GM21515 (cell line): Measurements from ENCODE around the gene SOAT1.
"Not testable (repeated sequence)": the region's sequence is repeated elsewhere in the genome, so short reads cannot be mapped to it uniquely, and the experiment has no call there.

Experiments used
- ATAC-seq: cut with Tn5 transposase; IDR thresholded peaks from one replicate; pipeline ENCODE4 v1.9.1; 2021; ENCODE audit not compliant: unreplicated experiment

The SOAT1 gene

DNA sequence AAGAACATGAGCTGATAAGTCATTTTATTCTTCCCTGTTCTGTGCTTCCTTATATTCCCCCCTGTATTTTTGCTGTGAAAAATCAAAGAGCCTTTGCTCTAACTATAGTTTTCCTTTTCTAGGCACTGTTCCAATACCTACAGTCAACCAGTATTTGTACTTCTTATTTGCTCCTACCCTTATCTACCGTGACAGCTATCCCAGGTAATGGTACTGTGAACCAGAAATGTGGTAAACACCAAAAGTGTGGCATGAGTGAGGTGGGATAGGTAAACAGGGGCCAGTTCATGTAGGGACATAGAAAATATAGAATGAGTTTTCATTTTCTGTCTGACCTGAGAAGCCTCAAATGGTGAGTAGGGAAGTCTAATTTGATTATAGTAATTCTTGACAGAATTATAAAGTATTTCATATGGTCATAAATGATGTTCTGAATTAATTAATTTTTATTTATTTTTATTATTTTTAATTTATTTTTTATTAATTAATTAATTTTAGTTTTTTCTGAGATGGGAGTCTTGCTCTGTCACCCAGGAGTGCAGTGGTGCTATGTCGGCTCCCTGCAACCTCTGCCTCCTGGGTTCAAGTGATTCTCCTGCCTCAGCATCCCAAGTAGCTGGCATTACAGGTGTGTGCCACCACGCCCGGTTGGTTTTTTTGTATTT is 49.3 kb downstream of the SOAT1 start:
- no peak for ATAC-seq

DNA sequence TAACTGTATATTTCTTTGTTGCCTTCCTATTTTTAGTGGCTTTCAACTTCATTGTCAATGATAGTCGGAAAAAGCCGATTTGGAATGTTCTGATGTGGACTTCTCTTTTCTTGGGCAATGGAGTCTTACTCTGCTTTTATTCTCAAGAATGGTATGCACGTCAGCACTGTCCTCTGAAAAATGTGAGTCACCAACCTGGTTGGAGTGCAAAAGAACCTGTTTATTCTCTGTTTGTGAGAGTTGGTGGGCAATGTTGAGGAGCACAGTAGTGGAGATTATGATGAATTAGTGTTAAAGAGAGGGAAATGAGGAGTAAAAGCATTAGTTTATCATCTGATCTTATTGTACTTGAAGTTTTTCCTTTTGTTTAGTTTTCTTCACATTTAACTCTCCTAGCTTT is 57.7 kb downstream of the SOAT1 start:
- ATAC-seq: no peak

DNA sequence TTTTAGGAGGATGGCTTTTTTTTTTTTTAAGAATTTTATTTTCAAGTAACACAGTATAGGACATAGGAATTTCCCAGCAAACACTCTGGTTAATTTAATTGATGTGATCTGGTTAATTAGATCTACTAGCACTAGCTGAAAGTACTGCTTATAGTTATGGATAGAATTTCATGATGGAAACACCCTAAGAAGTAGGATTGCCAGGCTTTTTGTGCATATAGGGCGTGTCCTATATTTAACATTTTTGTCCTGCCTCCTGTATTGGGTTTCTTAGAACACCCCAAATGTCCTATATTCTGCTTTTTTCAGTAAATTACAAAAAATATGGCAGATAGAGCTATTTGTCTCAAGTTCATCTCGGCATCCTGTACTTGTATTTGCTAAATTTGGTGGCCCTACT is 58.6 kb downstream of the SOAT1 start:
- ATAC-seq: no peak

DNA sequence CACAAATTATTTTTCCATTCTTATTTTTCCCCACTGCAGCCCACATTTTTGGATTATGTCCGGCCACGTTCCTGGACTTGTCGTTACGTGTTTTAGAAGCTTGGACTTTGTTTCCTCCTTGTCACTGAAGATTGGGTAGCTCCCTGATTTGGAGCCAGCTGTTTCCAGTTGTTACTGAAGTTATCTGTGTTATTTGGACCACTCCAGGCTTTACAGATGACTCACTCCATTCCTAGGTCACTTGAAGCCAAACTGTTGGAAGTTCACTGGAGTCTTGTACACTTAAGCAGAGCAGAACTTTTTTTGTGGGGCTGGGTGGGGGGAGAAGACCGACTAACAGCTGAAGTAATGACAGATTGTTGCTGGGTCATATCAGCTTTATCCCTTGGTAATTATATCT is 59.9 kb downstream of the SOAT1 start:
- ATAC-seq: no peak

DNA sequence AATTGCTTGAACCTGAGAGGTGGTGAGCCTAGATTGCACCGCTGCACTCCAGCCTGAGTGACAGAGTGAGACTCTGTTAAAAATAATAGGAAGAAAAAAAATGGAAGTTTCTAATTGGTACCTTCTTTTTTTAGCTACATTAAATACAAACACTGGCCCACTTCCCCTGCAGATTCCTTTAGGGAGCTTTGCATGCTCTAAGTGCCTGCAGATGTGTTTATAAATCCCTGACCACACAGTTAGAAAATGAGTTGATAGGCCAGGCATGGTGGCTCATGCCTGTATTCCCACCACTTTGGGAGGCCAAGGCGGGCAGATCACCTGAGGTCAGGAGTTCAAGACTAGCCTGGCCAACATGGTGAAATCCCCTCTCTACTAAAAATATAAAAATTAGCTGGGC is 68.0 kb downstream of the SOAT1 start:
- ATAC-seq: not testable (repeated sequence)

DNA sequence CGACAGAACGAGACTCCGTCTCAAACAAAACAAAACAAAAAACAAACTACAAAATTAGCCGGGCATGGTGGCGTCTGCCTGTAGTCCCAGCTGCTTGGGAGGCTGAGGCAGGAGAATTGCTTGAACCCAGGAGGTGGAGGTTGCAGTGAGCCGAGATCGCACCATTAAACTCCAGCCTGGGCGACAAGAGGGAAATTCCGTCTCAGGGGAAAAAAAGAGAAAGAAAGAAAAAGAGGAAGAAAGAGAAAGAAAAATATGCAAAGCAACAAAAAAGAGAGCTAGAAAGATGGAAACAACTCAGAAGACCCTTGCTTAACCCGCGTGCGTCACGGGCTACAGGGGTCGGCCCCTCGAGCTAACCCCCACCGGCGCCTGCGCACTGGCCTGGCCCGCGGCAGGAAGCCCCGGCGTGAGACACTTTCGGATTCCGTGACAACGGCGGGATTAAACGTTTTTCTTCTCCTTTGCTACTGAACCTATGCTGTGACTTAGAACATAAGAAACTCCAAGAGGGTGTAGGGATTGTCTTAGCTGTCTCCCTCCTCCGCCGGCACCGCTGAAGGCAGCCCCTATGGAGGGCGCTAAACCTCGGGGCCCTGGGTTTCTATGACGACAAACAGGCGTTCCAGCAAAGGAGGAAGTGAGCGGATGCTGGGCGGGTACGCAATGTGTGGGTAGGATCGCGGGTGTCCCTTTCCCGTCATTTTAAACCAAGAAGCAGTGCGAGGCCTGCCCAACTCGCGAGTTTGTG is 71.9 kb downstream of the SOAT1 start, which contains the start of gene AXDND1:
Gene AXDND1 (plus strand): TSS at position 630 of the 751 bp plus-strand sequence. CDS start 539 bp downstream, outside the sequence.
- ATAC-seq: peak; percentile 97

DNA sequence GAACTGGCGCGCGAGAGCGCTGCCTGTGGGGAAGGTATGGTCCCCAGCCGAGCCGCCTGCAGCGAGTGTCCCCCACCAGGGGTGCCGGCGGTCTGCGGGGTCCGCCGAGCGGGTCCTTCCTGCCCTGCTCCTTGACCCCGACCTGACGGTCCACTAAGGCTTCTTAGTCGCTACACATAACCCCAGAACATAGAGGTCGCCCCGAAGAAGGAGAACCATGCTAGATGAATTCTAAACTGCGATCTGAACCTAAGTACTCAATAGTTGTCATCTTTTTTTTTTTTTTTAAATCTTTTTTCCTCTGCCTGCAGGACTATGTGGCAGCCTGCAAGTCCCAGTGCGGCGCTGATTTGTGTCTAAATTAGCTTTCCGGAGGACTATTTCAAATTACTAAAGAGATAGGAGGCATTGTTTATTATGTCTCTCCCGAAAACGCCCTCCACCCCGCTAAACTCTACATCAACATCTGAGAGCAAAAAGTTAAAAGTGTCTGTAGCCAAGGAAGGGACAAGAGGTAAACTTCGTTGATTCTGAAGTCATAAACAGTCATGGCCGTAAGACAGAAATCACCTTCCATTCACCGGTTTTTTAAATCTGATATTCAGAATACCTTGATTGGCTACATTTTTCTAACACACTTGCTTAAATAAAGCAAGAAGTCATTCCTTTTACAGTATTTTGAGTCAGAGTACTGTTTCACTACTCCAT is 72.7 kb downstream of the SOAT1 start:
- ATAC-seq: no peak

DNA sequence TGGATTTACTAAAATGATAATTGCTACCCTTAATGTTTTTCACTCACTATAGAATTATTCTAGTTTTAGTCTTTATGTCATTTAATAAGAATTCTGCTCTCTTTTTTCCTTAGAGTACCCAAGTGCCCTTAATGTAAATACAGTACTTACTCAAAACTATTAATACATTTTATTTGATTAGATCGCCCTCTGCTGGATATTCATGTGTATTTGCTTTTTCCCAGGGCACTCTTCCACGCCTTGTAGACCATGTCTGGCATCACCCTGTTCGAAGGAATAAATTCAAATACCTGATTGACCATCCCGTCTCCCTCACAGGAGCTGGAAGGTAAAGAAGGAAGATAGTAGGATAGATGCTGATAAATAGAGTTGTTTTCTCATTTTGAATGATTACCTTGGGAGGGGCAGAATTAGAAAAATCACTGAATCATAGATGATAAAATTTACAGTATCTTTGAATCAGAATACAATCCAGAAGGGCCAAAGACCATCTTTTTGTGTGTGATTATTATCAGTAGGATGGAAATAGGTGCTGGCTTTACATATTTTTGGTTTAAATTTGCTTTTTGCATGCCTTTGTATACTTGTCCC is 76.2 kb downstream of the SOAT1 start:
- no peak for ATAC-seq

DNA sequence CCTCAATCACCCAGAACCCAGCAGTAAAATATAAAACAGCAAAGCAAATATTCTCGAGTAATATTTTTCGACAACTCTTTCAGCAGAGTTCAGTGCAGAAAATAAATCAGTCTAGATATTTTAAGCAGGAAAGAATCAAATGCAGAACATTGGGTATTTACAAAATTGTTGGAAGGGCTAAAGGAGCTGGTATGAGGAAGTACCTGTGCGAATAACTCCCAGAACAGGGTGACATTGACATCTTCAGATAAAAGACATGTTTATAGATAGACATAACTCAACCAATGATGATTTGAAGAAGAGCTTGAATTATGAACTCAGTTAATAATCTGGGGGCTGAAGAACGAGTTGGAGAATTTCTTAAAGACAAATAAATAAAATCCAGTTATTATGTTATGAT is 78.6 kb downstream of the SOAT1 start:
- ATAC-seq: no peak

DNA sequence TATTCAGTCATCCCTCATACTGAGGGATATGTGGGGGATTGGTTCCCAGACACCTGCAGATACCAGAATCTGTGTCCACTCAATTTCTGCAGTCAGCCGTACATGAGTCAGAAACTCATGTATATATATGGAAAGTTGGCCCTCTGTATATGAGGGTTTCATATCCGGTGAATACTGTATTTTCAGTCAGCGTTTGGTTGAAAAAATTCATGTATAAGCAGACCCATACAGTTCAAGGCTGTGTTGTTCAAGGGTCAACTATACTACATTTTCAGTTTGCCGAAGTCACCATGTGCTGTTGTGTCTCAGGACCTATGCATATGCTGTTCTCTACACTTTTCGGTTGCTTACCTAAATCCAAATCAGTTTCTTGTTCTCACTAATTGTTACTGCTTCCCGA is 82.6 kb downstream of the SOAT1 start:
- no peak for ATAC-seq

DNA sequence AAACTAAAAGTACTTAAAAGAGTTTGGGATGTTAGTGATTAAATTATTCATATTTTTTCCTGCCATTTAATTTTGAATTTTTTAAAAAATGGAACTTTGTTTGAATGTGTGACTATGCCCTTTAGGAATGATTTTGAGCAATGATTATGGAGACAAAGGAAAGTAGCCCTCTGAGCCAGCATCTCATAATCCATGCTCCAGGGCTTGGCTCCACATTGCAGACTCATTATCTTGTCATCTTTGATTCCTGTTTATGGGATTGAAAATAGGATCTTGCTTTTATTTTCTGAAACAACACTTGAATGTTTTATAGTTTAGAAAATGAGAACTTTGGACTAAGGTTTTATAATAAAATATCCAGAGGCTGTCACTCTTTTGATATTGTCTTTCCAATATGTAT is 86.7 kb downstream of the SOAT1 start:
- no peak for ATAC-seq

DNA sequence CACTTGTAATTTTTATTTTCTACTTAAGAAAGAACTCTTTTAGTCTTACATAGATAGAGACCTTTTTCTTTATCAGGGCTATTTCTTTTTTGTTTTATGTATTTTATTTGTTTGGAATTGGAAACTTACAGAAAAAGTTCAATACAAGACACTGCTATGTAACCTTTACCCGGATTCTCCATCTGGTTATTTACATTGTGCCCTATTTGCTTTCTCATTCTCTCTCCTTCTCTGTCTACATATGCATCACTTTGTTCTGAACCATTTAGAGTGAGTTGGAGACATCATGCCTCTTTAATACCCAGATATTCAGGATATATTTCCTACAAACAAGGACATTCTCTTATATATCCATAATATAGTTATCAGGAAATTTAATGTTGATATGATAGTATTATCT is 90.4 kb downstream of the SOAT1 start:
- ATAC-seq: no peak

DNA sequence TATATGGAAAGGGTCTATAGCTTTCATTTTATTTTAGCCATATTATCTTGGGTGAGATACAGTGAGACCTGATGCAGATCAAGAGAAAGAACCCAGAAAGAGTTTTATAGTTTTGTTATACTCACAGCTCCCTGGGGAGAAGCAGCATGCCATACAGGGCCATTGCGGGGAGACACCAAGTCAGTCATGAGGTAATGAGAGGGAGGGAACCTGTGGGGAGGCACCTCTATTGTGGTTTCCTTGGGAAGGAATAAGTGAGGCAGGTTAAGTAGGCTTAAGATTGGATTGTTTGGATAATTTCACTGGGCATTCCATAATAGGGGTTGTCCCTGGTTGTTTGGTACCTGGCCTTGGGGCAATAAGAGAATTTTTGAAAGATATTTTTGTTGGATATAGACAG is 91.9 kb downstream of the SOAT1 start:
- no peak for ATAC-seq

DNA sequence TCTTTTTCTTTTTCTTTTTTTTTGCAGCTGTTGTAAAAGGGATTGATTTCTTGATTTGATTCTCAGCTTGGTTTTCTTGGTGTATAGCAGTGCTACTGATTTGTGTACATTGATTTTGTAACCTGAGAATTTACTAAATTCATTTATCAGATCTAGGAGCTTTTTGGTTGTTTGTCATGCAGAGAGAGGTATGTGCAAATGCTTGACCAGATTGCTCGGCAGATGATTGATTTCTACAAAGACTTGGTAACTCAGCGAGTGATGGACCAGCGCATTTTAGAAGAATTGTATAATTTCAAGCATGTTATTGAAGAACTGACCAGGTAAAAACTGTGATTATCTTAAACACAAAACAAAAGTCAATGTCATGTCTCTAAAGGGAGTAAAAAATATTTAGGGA is 100.1 kb downstream of the SOAT1 start:
- no peak for ATAC-seq

DNA sequence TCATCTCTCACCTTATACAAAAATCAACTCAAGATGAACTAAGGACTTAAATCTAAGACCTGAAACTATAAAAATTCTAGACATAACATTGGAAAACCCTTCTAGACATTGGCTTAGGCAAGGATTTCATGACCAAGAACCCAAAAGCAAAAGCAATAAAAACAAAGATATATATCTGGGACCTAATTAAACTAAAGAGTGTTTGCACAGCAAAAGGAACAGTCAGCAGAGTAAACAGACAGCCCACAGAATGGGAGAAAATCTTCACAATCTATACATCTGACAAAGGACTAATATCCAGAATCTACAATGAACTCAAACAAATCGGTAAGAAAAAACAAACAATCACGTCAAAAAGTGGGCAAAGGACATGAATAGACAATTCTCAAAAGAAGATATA is 105.8 kb downstream of the SOAT1 start:
- not testable (repeated sequence) for ATAC-seq
